Measurements from ENCODE around the gene FARP2.

FARP2 gene

DNA sequence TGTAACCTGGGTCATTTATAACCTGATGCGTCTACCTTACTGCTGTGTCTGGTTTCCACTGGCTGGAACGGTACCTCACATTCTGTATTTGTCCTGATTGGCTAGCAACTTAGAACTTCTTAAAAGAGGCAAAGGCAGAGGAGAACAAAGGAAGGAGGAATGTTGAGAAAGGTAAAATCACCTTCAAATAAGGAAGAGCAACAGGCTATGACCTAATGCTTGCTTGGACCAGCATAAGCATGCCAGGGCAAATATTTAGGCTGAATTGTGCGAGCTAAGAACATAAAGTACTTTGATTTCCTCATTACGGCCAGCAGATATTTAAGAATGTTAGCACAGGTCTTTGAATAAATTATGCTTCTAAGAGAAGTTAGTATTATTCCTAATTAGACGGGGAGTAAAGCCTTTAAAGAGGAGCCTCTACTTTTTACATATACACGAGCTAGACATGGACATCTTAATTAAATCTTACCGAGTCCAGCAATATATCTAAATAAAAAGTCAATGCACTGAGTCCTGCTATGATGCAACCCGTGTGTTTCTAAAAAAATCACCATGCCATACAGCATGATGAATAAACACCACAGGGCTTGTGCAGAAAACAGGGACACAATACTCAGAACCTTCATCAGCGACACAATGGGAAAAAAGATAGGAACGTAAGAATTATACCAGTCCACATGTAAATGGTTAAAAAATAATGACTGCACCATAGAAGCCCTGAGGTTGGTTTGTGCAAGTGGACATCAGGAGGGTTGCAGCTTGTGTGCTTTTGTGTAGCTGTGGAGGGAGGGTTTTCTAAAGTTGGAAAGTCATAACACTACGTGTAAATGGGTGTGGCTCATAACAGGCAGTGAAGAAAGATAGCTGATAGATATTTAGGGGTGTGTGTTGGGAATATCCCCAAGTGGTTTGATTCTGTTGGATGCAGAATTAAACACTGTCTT, 26.1 kb upstream of the FARP2 start:
- no peak for DNase-seq

DNA sequence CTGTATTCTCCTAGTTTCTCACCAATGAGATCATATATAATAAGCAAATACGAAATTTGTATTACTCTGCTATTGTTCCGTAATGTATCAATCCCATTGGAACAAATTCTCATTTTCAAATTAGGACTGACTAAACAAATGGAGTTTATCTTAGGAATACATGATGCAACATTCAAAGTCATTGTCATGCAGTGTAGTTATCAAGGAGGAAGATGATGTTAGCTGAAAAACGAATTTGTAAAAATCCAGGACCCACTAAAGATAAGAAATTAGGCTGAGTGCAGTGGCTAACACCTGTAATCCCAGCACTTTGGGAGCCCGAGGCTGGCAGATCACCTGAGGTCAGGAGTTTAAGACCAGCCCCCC, 25.5 kb upstream of the FARP2 start:
- DNase-seq = no peak

DNA sequence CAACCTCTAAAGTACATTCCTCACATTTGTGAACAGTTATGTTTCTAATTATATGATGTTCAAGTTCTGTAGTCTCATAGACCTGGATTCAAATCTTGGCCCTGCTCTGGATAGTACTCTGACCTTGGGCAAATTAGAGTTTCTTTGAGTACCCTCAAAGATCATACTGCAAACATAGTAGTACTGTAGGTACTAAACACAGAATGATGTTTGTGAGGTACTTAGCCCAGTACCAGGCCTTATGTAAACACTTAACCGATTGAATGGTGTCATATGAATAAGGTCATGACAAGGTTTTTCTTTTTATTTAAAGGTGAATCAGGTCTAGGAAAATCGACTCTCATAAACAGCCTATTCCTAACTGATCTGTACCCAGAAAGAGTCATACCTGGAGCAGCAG, 21.3 kb upstream of the FARP2 start:
- DNase-seq = no peak

DNA sequence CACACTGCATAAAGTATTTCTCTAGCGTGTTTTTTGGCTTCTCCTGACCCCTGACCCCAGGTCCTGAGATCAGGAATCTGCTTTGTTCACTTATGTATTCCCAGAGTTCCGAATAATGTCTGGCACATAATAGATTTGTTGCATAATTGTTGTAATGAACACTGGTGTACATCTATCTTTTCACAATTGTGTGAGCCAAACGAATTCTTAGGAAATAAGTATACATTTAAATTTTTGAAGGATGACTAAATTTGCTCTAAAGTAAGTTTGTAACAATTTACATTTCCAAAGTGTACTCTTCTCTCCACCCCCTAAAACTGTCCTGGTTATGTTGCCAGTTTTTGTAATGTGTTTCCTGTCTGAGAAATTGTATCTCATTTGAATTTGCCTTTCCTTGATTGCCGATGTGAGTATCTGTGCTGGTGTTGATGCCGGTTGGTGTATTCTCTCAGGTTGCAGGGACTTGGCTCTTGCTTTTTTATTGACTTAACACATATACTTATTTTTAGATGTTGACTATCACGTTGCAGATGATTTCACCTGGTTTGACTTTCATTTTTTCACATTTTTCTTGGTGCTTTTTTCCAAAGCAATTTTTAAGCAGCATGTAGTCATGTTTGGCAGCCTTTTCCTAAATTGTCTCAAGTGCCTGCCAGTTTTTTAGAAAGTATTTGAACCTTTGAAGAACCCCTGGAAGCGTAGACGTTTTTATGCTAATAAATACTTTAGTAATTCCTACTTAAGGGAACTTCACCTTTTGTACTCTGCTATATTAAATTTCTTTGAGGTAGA, 16.1 kb upstream of the FARP2 start:
- no peak for DNase-seq

DNA sequence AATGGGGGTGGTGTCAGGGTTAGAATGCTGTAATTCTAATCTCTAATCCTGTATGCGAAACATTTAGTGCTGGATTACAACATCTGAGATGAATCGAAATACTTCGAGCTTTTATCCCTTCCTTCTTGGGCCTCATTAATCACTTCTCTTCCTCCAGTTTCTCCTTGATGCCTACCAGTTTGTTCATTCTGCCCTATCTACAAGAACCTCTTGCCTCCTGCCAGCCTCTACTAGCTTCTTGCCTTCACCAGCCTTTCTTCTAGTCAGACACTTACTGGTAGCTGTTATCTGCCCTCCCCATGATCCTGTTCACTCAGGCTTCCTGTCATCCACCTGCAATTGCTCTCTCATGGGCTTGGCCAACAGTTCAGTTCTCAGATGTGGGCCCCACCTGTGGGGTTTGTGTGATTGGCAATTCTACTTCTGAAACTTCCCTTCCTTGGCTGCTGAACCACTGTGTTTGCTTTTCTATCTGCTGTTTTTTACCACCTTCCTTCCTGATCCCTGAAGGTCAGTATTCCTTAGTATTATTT, 15.4 kb upstream of the FARP2 start:
- DNase-seq = no peak

DNA sequence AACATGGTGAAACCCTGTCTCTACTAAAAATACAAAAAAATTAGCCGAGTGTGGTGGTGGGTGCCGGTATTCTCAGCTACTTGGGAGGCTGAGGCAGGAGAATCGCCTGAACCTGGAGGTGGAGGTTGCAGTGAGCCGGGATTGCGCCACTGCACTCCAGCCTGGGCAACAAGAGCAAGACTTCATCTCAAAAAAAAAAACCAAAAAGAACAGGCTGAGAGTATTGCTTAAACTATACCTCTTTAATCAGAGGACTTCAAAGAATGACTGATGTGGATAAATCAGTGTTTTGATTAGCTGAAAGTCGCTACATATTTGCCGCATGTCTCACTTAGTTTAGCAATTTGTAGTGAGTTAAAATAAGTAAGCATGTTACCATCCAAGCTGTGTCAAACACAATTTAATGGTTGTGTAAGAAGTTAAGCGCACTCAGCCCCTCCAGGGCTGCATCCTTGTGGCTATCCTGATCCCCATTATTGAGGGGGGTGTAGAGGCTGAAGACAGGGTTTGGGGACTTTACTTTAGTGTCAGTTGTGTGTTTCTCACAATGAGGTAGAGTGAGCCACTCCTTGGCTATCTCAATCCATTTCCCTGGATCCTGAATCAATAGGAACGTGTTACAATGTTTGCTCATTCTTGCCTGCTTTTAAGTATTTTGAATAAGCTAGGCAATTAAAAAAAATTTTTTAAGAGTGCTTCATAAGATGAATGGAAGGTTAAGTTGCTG, 11.0 kb upstream of the FARP2 start:
- no peak for DNase-seq

DNA sequence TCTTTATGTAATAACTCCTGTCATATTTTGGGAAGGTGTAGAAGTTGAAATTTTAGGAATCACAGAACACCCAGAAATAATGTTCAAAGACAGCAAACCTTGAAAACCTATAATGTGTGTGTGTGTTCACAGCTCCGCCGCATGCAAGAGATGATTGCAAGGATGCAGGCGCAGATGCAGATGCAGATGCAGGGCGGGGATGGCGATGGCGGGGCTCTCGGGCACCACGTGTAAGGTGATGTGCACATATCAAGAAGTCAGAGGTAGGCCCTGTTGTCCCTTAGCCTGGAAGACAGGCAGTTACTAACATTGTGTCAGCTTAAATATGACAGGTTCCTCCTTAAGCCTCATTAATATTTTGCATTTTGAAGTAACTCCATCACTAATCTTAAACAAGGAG, 6.1 kb upstream of the FARP2 start:
- no peak for DNase-seq

DNA sequence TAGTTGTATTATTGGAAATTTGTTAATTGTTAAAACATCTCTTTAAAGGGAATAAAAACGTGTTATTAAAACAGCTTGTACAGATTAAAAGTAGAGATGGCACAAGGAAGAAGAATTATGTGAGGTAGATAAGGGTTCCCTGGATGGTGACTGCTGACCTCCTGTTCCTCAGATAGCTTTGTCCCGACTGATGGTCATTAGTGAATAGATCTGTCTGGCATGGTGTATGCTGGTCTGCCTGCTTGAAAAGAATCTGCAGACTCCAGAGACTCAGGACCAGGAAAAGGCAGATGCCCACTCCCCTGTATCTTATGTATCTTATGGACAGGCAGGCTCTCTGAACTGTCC, 5.6 kb upstream of the FARP2 start:
- DNase-seq = no peak

DNA sequence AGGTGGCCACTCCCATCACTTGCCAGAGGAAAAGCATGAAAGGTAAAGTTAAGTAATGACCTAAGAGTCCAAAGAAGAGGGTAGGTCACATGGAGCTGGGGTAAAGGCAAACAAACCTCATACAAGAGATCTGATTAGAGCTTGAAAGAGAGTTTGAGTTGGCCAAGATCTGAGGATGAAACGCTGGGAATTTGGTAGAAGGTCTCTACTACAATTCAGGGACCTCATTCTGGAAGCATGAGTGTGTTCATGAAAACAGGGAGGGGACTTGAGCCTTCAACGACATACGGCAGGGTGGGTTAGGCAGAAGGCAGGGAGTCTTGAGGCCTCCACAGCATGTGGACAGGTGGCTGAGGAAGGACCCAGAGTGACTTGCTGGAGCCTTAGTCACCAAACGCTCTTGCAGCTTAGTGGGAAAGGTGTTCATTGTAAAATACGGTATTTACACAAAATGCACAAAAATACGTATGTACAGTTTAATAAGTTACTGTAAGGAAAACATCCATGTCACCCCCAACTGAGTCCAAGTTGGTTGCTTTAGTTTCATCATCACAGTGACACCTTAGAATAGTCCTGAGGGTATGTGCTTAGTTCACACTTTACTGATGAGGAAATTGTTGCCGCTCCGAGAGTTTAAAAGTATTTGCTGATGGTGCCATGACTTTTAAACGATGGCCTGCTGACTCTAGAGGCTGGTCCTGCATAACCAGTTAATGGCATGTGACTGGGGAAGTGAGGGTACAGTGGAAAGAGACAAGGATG, 5.0 kb upstream of the FARP2 start:
- no peak for DNase-seq

DNA sequence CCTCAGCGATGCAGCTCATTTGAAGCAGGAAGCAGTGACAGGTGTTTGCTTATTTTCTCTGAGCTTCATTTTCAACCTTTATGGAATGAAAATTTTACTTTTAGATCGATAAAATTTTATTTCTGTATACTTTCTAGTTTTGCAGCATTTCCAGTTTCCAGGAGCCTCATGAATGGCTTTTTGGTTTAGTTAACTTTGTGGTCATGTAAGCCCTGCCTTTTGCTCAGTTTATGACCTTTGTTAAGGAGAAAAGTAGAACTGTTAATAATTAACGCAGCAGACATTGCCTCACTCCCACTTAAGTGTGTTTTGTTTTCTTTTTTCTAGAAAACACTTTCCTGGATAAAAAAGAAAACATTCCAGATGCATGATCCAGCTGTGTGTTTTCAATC, 4.4 kb upstream of the FARP2 start:
- DNase-seq = no peak

DNA sequence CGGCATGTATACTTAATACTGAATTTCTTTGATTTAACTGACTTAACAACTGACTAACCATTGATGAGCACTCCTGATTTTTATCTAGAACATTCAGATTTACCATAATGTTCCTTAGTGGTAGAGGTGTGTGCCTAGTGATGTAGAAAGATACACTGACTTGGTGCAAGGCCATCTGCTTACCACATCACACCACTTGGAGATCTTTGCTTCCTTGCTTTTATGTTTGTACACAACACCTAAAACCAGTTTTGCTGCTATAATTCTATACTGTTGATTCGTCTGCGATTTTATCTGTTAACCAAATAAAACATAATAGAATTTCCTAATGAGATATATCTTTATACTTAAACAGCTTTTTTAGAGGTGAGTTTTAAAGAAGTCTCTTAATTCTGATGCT, 3.9 kb upstream of the FARP2 start:
- no peak for DNase-seq

DNA sequence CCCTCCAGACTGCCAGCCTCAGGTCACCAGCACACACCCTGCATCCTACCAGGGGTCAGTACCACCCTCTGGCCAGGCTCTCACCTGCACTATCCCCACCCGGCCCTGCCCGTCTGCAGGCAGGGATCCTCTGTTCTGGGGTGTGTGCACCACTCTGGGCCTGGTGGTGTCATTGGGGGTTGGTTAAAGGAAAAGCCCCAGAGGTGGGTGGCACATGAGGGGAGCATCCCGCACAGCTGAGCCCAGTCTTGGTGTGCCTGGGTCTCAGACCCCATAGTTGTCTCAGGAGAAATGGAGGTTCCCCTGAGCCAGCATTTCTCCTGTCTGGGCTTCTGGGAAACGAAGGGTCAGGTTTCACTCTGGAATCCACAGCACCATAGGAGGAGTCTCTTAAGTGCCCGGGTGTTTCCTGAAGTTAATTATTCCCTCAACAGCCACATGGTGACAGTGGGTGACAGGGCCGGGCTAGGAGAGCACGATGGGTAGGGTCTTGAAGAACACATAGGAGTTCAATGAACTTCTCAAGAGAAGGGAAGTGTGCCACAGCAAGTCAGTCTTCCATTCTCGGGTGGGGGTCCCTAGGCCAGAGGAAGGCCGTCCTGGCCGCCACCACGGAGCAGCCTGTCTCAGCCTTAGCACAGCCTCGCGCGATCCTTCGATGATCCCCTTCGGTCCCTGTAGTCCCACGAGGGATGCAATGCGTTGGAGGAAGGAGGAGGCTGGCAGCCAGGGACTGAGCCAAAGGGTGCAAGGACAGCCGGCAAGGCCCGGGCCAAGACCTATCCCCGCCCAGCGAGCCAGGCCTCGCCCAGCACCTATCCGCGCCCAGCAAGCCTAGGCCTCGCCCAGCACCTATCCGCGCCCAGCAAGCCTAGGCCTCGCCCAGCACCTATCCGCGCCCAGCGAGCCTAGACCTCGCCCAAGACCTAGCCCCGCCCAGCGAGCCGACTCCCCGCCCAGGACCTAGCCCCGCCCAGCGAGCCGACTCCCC, 1.1 kb upstream of the FARP2 start:
- peak; percentile 57 for DNase-seq

DNA sequence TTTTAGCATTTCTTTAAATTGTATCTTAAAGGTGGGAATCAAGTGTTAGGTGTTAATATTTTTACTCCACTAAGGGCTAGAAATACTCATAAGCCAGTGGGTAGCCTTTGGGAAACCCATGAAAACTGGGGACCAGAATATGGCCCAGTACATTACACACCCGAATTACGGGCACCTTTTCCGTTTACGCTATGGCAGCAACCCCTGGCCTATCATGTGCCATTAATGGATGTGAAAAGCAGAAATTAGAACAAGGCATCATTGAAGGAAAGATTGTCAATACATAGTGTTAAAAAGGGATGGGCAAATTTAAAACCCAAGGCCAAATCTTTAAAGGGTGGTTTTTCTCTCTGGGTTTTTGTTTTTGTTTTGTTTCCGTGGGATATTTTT, 781 bp downstream of the FARP2 start:
- no peak for DNase-seq

DNA sequence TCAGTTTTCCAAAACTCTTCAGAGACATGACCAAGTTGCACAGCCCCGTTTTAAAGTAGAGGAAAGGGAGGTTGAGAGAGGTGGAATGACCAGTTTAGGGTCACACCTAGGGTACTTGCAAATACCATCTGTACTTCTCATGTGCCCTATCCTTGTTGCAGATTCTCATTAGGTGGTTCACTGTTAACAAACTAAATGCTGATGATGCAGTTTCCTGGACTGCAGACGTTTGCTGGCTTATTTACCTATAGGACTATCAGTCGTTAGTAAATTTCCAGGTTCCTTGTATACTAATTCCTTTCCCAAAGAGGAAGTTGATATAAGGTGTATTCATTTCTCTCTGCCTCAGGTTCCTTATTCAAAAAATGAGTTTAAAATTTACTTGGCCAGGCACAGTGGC, 1.4 kb downstream of the FARP2 start:
- no peak for DNase-seq

DNA sequence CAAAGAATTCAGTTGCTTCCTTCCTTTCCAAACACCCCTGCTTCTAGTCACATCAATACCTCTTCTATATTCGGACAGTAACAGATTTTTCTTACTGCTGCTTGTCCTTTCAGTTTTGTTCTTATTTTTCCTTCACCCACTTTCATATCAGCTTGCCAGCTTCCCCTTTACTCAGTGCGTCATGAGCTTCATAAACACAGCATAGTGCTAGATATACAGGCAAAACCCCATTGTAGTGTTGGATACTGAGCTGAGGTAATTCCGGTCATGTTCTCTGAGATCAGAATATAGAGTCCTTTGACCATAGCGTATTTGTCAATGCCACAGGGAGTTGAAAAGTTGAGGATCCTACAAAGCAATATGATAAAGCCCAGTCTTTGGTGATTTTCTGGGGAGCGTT, 2.4 kb downstream of the FARP2 start:
- no peak for DNase-seq

DNA sequence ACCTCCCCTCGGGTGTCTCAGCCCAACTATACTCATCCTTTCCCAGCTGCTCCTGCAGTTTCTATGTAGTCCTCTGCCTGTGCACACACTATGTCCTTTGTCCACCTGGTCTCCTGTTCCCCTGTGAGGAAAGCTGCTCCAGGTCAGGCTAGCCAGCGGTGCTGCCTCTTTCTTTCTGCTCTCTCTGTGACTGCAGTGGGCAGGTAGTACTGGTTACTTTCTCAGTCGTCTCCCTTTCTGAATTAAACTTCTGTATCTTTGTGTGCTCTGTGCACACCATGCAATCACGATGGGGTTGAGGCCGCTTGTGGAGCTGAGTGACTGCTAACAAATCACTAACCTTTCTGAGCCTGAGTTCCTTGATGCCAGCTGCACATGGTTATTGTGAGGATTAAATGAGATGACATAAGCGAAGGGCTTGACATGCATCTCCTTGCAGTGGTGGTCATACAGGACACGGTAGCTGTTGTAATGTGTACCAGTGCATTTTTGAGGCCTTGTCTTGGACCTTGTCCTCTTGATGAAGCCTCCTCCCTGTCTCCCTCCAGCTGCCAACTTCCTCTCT, 3.5 kb downstream of the FARP2 start:
- no peak for DNase-seq

DNA sequence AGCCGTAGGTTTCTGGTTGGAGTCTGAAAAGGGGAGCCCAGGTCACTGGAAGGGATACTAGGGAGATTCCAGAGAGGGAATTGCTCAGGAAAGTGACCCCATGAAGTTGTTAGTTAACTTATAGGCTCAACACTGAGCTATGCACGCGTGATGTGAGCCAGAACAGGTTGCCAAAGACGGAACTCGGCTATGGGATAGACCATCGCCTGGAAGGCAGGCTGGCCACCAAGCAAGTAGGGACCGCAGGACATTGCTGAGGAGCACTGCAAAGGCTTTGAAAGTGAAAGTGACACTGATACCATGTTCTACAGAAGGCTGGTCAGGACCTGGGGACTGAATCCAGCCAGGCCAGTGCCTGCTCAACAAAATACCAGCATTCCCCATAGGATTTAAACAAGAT, 7.3 kb downstream of the FARP2 start:
- DNase-seq = no peak

DNA sequence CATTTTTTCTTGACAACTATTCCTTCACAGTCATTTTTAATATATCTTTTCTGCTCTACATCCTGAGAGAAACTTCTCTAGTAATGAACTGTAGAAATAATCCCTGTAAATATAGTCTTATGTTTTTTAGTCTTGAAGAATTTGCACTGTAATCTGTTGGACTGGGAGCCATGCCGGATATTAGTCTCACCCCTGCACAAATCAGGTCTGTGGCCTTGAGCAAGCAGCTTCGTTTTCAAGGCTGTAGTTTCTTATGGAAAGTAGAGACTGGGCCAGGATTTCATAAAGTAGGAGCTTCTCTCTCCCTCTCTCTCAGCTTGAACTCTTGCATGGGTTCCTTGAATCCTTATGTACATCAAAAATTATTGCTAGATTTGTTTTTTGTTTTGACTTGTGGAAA, 8.7 kb downstream of the FARP2 start:
- no peak for DNase-seq

DNA sequence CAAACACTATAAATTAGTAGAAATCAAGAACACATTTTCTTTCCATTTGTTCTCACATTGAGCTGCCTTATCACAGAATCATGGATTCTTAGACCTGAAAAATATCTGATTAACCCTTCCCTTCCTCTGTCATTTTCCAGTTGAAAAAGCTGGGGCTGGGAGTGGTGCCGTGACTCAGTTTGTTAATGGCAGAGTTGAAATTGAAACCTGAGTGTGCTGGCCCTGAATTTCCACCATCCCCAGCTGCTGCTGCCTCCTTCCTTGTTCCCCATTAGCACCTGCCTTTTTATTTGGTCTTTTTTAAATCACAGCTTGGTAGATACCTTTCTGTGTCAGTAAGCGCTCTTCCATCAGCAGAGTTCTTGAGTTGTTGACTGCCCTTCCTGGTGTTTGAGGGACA, 10.6 kb downstream of the FARP2 start:
- no peak for DNase-seq

DNA sequence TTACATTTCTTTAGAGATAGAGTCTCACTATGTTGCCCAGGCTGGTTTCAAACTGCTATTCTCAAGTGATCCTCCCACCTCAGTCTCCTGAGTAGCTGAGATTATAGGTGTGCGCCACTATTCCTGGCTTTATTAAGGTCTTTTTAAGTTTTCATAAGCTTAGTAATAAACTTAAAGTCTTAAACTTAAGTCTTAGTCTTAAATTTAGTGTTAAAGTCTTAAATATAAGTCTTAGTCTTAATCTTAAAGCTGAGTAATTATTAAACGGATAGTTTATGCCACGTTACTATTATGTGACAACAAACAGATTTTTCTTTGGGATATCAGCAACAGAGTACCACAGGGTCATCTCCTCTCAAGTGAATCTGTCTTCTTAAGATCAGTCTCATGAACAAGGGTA, 12.6 kb downstream of the FARP2 start:
- DNase-seq = no peak

DNA sequence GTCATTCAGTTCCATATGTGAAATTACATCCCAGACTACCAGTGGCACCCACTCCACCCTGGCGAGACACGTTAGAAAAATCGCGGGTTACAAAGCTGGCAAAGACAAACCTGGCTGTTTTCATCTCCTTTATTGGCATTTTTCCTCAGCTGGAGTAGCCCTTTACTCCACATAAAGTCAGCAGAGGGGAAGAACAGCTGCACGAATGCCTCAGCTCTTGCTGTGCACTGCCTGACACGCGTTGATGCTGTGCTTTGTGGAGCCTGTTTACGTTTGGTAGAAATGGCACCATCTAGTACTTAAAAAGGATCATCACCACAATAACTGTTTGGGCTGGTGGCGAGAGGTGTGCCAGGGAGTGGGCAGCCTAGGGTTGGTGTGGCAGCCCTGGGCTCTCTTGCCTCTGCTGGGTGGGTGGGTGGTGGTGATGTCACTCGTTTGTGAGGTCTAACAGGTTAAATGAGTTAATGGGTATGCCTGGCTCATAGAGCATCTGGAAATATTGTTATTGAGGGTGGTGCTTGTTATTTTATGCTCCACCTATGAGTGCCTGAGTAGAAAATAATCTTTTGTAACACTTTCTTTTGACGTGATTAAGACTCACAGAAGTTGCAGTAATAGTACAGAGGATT, 16.4 kb downstream of the FARP2 start:
- no peak for DNase-seq
